Measurements from ENCODE around the gene ZHX3.

GRCh38 chr20:41158082-41158625, 159.4 kb downstream of the ZHX3 start:
- TF ChIP-seq, protein P1, sequence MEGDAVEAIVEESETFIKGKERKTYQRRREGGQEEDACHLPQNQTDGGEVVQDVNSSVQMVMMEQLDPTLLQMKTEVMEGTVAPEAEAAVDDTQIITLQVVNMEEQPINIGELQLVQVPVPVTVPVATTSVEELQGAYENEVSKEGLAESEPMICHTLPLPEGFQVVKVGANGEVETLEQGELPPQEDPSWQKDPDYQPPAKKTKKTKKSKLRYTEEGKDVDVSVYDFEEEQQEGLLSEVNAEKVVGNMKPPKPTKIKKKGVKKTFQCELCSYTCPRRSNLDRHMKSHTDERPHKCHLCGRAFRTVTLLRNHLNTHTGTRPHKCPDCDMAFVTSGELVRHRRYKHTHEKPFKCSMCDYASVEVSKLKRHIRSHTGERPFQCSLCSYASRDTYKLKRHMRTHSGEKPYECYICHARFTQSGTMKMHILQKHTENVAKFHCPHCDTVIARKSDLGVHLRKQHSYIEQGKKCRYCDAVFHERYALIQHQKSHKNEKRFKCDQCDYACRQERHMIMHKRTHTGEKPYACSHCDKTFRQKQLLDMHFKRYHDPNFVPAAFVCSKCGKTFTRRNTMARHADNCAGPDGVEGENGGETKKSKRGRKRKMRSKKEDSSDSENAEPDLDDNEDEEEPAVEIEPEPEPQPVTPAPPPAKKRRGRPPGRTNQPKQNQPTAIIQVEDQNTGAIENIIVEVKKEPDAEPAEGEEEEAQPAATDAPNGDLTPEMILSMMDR (conservative IDR thresholded peaks at IDR 0.05; ENCODE audit: low read length), result no peak
- TF ChIP-seq EZH2phosphoT487 (IDR thresholded peaks at IDR 0.05; ENCODE audit: borderline replicate concordance), result no peak
